HL-60 (cell line): ENCODE results near the gene PEX26.
"Not testable (repeated sequence)": the region's sequence is repeated elsewhere in the genome, so short reads cannot be mapped to it uniquely, and the experiment has no call there.

Experiments
- DNase-seq, 2 experiments: peaks; one replicate each; pipeline ENCODE4 v3.0.0-alpha.2; 2010 to 2020; ENCODE audit warnings: low read depth in 1 of 2, low spot score in 1 of 2
- H3K27ac ChIP-seq: fragments of 250-450 bp; sonication (Bioruptor Pico); replicated peaks from 2 replicates; pipeline ENCODE4 v1.5.1; 2020; ENCODE audit warnings: mild to moderate bottlenecking, moderate library complexity
- H3K27me3 ChIP-seq: fragments of 250-450 bp; sonication (Bioruptor Pico); 2 replicates; pipeline ENCODE4 v1.5.1; 2021; ENCODE audit warnings: mild to moderate bottlenecking, moderate library complexity; ENCODE audit not compliant: insufficient read depth, poor library complexity, severe bottlenecking
- H3K4me3 ChIP-seq: replicated peaks from 2 replicates; pipeline ENCODE4 v1.5.1; 2011; ENCODE audit warnings: mild to moderate bottlenecking, control low read depth, low read length; ENCODE audit not compliant: insufficient read depth
- GABPA ChIP-seq: IDR thresholded peaks from 2 replicates; pipeline ENCODE4 v1.6.1; 2012; ENCODE audit warnings: low read depth
- POLR2AphosphoS5 ChIP-seq: IDR thresholded peaks from 2 replicates; pipeline ENCODE4 v1.6.1; 2012; ENCODE audit warnings: low read depth
- REST ChIP-seq: IDR thresholded peaks from 2 replicates; pipeline ENCODE4 v1.6.1; 2012; ENCODE audit warnings: low read depth; ENCODE audit not compliant: insufficient replicate concordance
- SPI1 ChIP-seq: IDR thresholded peaks from 2 replicates; pipeline ENCODE4 v1.6.1; 2012; ENCODE audit warnings: low read depth, mild to moderate bottlenecking, borderline replicate concordance
- TF ChIP-seq, protein P1 (sequence below): IDR thresholded peaks from one replicate; pipeline ENCODE4 v1.5.1; 2011; ENCODE audit warnings: low read length, control low read depth, inconsistent platforms; ENCODE audit not compliant: insufficient read depth

Gene PEX26

DNA sequence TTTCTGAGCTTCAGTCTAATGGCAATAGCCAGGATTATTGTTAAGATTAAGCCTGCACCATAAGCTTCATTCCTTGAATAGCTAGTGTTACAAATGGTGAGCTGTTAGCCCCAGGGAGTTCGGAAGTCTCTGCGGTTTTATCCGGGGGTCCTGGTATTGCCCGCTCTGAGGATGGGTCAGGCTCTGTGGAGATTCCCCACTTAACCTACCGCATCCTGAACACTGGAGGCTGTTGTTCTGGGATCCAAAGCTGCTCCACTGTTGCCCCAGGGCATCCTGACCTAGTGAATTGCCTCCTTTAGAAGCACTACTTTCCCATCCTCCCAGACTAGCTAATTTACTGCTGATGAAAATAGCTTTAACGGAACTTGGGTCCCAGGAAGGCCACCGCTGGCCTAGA lies 14.5 kb upstream of the PEX26 start:
- Histone ChIP-seq H3K27ac (no peak overlapping the region), H3K4me3 (no peak overlapping the region), H3K27me3 (peaks cover 7% of the 10 kb centered on the region)
- no peak for TF ChIP-seq SPI1
- no peak for TF ChIP-seq GABPA
- TF ChIP-seq, protein P1, sequence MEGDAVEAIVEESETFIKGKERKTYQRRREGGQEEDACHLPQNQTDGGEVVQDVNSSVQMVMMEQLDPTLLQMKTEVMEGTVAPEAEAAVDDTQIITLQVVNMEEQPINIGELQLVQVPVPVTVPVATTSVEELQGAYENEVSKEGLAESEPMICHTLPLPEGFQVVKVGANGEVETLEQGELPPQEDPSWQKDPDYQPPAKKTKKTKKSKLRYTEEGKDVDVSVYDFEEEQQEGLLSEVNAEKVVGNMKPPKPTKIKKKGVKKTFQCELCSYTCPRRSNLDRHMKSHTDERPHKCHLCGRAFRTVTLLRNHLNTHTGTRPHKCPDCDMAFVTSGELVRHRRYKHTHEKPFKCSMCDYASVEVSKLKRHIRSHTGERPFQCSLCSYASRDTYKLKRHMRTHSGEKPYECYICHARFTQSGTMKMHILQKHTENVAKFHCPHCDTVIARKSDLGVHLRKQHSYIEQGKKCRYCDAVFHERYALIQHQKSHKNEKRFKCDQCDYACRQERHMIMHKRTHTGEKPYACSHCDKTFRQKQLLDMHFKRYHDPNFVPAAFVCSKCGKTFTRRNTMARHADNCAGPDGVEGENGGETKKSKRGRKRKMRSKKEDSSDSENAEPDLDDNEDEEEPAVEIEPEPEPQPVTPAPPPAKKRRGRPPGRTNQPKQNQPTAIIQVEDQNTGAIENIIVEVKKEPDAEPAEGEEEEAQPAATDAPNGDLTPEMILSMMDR: no peak
- TF ChIP-seq POLR2AphosphoS5: no peak
- TF ChIP-seq REST: no peak
- DNase-seq: no peak

DNA sequence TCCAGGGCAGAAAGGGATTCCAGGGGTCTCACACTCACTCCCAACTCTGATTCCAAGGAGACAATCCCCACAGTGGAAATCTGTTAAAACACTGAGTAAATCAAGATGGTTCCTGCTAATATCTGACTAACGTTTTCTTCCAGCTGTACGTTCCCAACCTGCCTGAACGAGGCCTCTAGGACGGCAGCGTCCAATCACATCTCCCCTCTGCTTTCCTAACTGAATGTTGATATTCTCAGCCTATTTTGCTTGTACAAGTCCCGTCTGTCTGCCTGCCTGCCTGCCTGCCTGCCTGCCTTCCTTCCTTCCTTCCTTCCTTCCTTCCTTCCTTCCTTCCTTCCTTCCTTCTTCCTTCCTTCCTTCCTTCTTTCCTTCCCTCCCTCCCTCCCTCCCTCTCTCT lies 14.1 kb upstream of the PEX26 start:
- H3K4me3 ChIP-seq, DNase-seq, H3K27me3 ChIP-seq, H3K27ac ChIP-seq: not testable (repeated sequence)

DNA sequence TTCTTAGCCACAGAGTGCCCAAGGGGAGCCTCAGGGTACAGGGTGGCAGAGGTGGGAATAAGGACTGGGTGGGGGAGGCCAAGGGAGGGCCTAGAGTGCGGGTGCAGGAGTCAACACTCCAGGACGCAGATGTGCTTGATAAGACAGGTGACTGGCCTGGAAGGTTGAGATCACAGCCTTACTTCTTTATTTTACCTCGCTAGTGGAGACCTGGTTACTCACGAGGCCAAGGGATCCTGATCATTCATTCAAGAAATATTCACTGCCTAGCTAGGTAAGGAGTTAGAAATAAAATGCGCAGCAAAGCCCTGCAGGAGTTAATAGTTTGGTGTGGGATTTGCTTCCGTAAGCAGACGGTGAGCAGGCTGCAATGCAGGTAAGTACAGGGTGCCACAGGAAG lies 13.2 kb upstream of the PEX26 start:
- no peak overlapping the region for H3K4me3 ChIP-seq
- H3K27me3 ChIP-seq: peaks cover 7% of the 10 kb centered on the region
- H3K27ac ChIP-seq: no peak overlapping the region
- no peak for DNase-seq
- TF ChIP-seq, protein P1: no peak
- TF ChIP-seq REST: no peak
- TF ChIP-seq GABPA: no peak
- TF ChIP-seq POLR2AphosphoS5: no peak
- no peak for TF ChIP-seq SPI1

DNA sequence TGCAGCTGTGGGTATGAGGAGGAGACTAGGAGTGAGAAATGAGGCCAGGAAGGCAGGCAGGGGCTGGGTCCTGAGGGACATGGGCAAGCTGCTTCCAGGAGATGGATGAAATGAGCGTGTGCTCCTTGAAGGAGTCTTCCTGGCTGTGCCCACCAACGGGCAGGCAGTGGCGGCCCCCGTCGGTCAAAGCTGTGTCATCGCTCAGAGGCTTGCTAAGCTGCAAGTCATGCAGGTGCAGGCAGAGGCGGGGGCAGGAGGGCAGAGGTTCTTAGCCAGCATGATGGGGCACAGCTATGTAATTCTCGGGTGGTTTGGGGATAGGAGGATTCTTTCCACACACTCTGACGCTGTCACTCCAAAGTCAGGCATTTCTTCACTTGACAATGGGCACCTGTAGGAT lies 12.5 kb upstream of the PEX26 start:
- TF ChIP-seq POLR2AphosphoS5 (no peak), GABPA (no peak), SPI1 (no peak), REST (no peak)
- TF ChIP-seq, protein P1: no peak
- H3K4me3 ChIP-seq: no peak overlapping the region
- no peak for DNase-seq
- no peak overlapping the region for H3K27ac ChIP-seq
- H3K27me3 ChIP-seq: peaks cover 7% of the 10 kb centered on the region
